Measurements from ENCODE around the gene YPEL3.

GRCh38 chr16:30119428-30119827 lies 23.4 kb upstream of the YPEL3 start:
- TF ChIP-seq, protein P1, sequence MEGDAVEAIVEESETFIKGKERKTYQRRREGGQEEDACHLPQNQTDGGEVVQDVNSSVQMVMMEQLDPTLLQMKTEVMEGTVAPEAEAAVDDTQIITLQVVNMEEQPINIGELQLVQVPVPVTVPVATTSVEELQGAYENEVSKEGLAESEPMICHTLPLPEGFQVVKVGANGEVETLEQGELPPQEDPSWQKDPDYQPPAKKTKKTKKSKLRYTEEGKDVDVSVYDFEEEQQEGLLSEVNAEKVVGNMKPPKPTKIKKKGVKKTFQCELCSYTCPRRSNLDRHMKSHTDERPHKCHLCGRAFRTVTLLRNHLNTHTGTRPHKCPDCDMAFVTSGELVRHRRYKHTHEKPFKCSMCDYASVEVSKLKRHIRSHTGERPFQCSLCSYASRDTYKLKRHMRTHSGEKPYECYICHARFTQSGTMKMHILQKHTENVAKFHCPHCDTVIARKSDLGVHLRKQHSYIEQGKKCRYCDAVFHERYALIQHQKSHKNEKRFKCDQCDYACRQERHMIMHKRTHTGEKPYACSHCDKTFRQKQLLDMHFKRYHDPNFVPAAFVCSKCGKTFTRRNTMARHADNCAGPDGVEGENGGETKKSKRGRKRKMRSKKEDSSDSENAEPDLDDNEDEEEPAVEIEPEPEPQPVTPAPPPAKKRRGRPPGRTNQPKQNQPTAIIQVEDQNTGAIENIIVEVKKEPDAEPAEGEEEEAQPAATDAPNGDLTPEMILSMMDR (IDR thresholded peaks at IDR 0.05; ENCODE audit: extremely low read depth in 1 of 2, insufficient read depth in 1 of 2, low read depth in 1 of 2, low read length in 2 of 2): no peak
- TF ChIP-seq, protein P2, sequence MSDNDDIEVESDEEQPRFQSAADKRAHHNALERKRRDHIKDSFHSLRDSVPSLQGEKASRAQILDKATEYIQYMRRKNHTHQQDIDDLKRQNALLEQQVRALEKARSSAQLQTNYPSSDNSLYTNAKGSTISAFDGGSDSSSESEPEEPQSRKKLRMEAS (IDR thresholded peaks at IDR 0.05; ENCODE audit: insufficient read depth, insufficient read length): no peak
- no peak for TF ChIP-seq POLR2AphosphoS5 (IDR thresholded peaks at IDR 0.05; ENCODE audit: insufficient read depth, low read depth, low read length)
- no peak for TF ChIP-seq MYC (IDR thresholded peaks at IDR 0.05; ENCODE audit: low read depth, low read length)
- no peak for TF ChIP-seq POLR2A (IDR thresholded peaks at IDR 0.05; ENCODE audit: low read depth, low read length)
- no peak for TF ChIP-seq EZH2 (IDR thresholded peaks at IDR 0.05; ENCODE audit: borderline replicate concordance, low read depth, low read length, severe bottlenecking)
- TF ChIP-seq JUN (IDR thresholded peaks at IDR 0.05; ENCODE audit: borderline replicate concordance, insufficient read depth, insufficient read length, low read depth): no peak
- no peak for TF ChIP-seq GATA2 (IDR thresholded peaks at IDR 0.05; ENCODE audit: insufficient read depth, insufficient read length, low read depth, low read length)

All from endothelial cell of umbilical vein (primary cell).